BJ (cell line): ENCODE results near the gene IFNLR1. TPM values are rescaled to one million over a fixed set of nuclear protein-coding genes. Genes with fewer than 3 reads are reported as not detected.

Source experiments
- CTCF ChIA-PET: fragments of 350-600 bp; formaldehyde crosslinking; extraction: SDS; loops from one replicate; lab custom pipeline; 2021; ENCODE audit warnings: antibody characterized with exemption, inconsistent platforms; lab: Yijun Ruan, JAX
- POLR2A ChIA-PET: fragments of 300-600 bp; sonication (Branson Sonifier 250); formaldehyde crosslinking; extraction: SDS; loops from one replicate; lab custom pipeline; 2021; ENCODE audit warnings: antibody characterized with exemption; lab: Charles Lee
- DNase-seq: peaks from one replicate; pipeline ENCODE4 v3.0.0-alpha.2; 2011; ENCODE audit warnings: low read depth
- H3K27me3 ChIP-seq: 2 replicates; pipeline ENCODE4 v1.6.0; 2011; ENCODE audit warnings: low read length; ENCODE audit not compliant: control insufficient read depth, insufficient read depth
- H3K36me3 ChIP-seq: 2 replicates; pipeline ENCODE4 v1.5.1; 2011; ENCODE audit warnings: low read length; ENCODE audit not compliant: control insufficient read depth, insufficient read depth
- H3K4me3 ChIP-seq: 2 replicates; pipeline ENCODE4 v1.5.1; 2011; ENCODE audit warnings: low read depth, mild to moderate bottlenecking, control low read depth, low read length
- CTCF ChIP-seq: IDR thresholded peaks from 2 replicates; pipeline ENCODE4 v1.5.1; 2011; ENCODE audit warnings: low read depth, mild to moderate bottlenecking, control low read depth, inconsistent platforms, low read length, moderate library complexity; ENCODE audit not compliant: insufficient read depth
- polyA plus RNA-seq: library from polyadenylated mRNA; depleted of rRNA; stranded (reverse); fragments of >200 nt; gene quantifications from 2 replicates; pipeline ENCODE4 v1.2.3, GENCODE V29; 2011

The IFNLR1 gene
- polyA plus RNA-seq, 1 experiment: not detected

GRCh38 chr1:24228311-24228710, 41.2 kb upstream of the IFNLR1 start:
- no peak overlapping the region for H3K4me3 ChIP-seq
- H3K36me3 ChIP-seq: no peaks in the 10 kb centered on the region
- peaks cover 11% of the 10 kb centered on the region for H3K27me3 ChIP-seq
- no peak for DNase-seq
- no peak for TF ChIP-seq CTCF
- ChIA-PET POLR2A (no interaction called here), CTCF (interaction anchor here (1.0 to 1.3 kb wide), 2 partner anchors 27 to 29 kb away, joined by 3 read pairs; no protein-coding TSS in a partner anchor)

- Histone ChIP-seq H3K4me3 (no peak overlapping the region), H3K27me3 (peaks cover 8% of the 10 kb centered on the region), H3K36me3 (no peaks in the 10 kb centered on the region)
- no peak for TF ChIP-seq CTCF
- DNase-seq: no peak
- ChIA-PET CTCF (interaction anchor here (1.0 kb wide), 1 partner anchor 17 kb away, joined by 3 read pairs; no protein-coding TSS in a partner anchor), POLR2A (no interaction called here)
These were observed 39.7 kb upstream of the IFNLR1 start for GRCh38 chr1:24226749-24227148.

- peaks cover 8% of the 10 kb centered on the region for H3K27me3 ChIP-seq
- H3K36me3 ChIP-seq: no peaks in the 10 kb centered on the region
- ChIA-PET POLR2A (no interaction called here), CTCF (interaction anchor here (0.7 to 1.6 kb wide), 3 partner anchors 23 to 1451 kb away, joined by 3 to 6 read pairs (median 3); no protein-coding TSS in a partner anchor)
- no peak for TF ChIP-seq CTCF
- DNase-seq: no peak
- H3K4me3 ChIP-seq: no peak overlapping the region
These were observed 37.7 kb upstream of the IFNLR1 start for GRCh38 chr1:24224761-24225160.

- Histone ChIP-seq H3K4me3 (no peak overlapping the region), H3K36me3 (no peaks in the 10 kb centered on the region), H3K27me3 (peaks cover 8% of the 10 kb centered on the region)
- ChIA-PET POLR2A (no interaction called here), CTCF (interaction anchor here (1.6 kb wide), 1 partner anchor 22 kb away, joined by 3 read pairs; no protein-coding TSS in a partner anchor)
- no peak for DNase-seq
- no peak for TF ChIP-seq CTCF
These were observed 37.0 kb upstream of the IFNLR1 start for GRCh38 chr1:24224086-24224485.

- no peak for TF ChIP-seq CTCF
- no peak for DNase-seq
- ChIA-PET CTCF (no interaction called here), POLR2A (no interaction called here)
- Histone ChIP-seq H3K27me3 (peaks cover 9% of the 10 kb centered on the region), H3K4me3 (no peak overlapping the region), H3K36me3 (no peaks in the 10 kb centered on the region)
These were observed 35.7 kb upstream of the IFNLR1 start for GRCh38 chr1:24222793-24223192.
